Measurements from ENCODE around the gene EOLA1.

GRCh38 chrX:149497054-149497453, 43.8 kb upstream of the EOLA1 start:
- TF ChIP-seq RCOR1 (IDR thresholded peaks at IDR 0.05; ENCODE audit: low read depth, low read length) = no peak
- TF ChIP-seq MAX (IDR thresholded peaks at IDR 0.05) = no peak
- TF ChIP-seq GATA3 (IDR thresholded peaks at IDR 0.05; ENCODE audit: borderline replicate concordance) = no peak
- no peak for TF ChIP-seq POLR2A (IDR thresholded peaks at IDR 0.05; ENCODE audit: low read length)
- TF ChIP-seq CTCF (IDR thresholded peaks at IDR 0.05) = no peak
- TF ChIP-seq SMC3 (IDR thresholded peaks at IDR 0.05) = no peak
- no peak for TF ChIP-seq CBX2 (IDR thresholded peaks at IDR 0.05; ENCODE audit: borderline replicate concordance, low read depth)
- no peak for TF ChIP-seq FOXS1 (CRISPR knock-in tag; IDR thresholded peaks at IDR 0.05)
- TF ChIP-seq HDAC2 (IDR thresholded peaks at IDR 0.05) = no peak
- no peak for TF ChIP-seq REST (IDR thresholded peaks at IDR 0.05)
